ENCODE measurements around the gene EPS8. TPM values are rescaled to one million over a fixed set of nuclear protein-coding genes. Genes with fewer than 3 reads are reported as not detected.

EPS8 gene

GRCh38 chr12:15575671-15576541 lies 213.3 kb downstream of the EPS8 start:
- Histone ChIP-seq H3K23ac (ENCODE audit: low read length in 2 of 2) (no peak overlapping the region), H3K27ac (ENCODE audit: low read length, poor library complexity, severe bottlenecking) (no peak overlapping the region), H3K9ac (ENCODE audit: low read length) (no peak overlapping the region), H3K27me3 (ENCODE audit: control insufficient read depth in 1 of 2, insufficient read depth in 1 of 2, low read length in 2 of 2) (no peaks in the 10 kb centered on the region), H2AK5ac (ENCODE audit: low read length, severe bottlenecking) (no peak overlapping the region), H3K14ac (ENCODE audit: low read length in 2 of 2) (no peak overlapping the region), H3K4ac (ENCODE audit: low read depth in 1 of 2, low read length in 2 of 2) (no peak overlapping the region), H3K18ac (ENCODE audit: low read depth in 1 of 2, low read length in 2 of 2) (no peak overlapping the region), H3K36me3 (ENCODE audit: control insufficient read depth in 1 of 2, insufficient read depth in 2 of 2, low read depth in 1 of 2, low read length in 2 of 2) (no peaks in the 10 kb centered on the region), H3K9me3 (ENCODE audit: control insufficient read depth, low read length) (no peaks in the 10 kb centered on the region), H2BK120ac (ENCODE audit: low read depth, low read length) (no peak overlapping the region), H2BK12ac (ENCODE audit: low read length in 2 of 2) (no peak overlapping the region), H3K4me2 (ENCODE audit: low read length, poor library complexity, severe bottlenecking) (no peak overlapping the region), H2BK15ac (ENCODE audit: low read depth, poor library complexity, severe bottlenecking) (no peak overlapping the region), H3K4me1 (ENCODE audit: control insufficient read depth, insufficient read depth, low read depth, low read length) (no peaks in the 10 kb centered on the region), H4K91ac (ENCODE audit: low read length) (no peak overlapping the region), H4K8ac (ENCODE audit: low read length) (no peak overlapping the region), H3K4me3 (ENCODE audit: insufficient read depth in 1 of 2, low read depth in 1 of 2, low read length in 2 of 2) (no peak overlapping the region), H2BK5ac (ENCODE audit: low read depth, low read length, poor library complexity, severe bottlenecking) (no peak overlapping the region), H3K79me1 (replicated peaks; ENCODE audit: low read length, poor library complexity, severe bottlenecking) (no peaks in the 10 kb centered on the region), H2AFZ (ENCODE audit: low read depth, low read length) (no peak overlapping the region)
- 73% methylated on average over 2 of the region's 3 CpGs for WGBS
- DNase-seq, result no peak

GRCh38 chr12:15574353-15574752 lies 214.8 kb downstream of the EPS8 start:
- Histone ChIP-seq H2AK5ac (ENCODE audit: low read length, severe bottlenecking) (no peak overlapping the region), H3K23ac (ENCODE audit: low read length in 2 of 2) (no peak overlapping the region), H3K27me3 (ENCODE audit: control insufficient read depth in 1 of 2, insufficient read depth in 1 of 2, low read length in 2 of 2) (no peaks in the 10 kb centered on the region), H4K8ac (ENCODE audit: low read length) (no peak overlapping the region), H3K9ac (ENCODE audit: low read length) (no peak overlapping the region), H3K4me1 (ENCODE audit: control insufficient read depth, insufficient read depth, low read depth, low read length) (no peaks in the 10 kb centered on the region), H3K4ac (ENCODE audit: low read depth in 1 of 2, low read length in 2 of 2) (no peak overlapping the region), H3K14ac (ENCODE audit: low read length in 2 of 2) (no peak overlapping the region), H3K36me3 (ENCODE audit: control insufficient read depth in 1 of 2, insufficient read depth in 2 of 2, low read depth in 1 of 2, low read length in 2 of 2) (no peaks in the 10 kb centered on the region), H2BK120ac (ENCODE audit: low read depth, low read length) (no peak overlapping the region), H2AFZ (ENCODE audit: low read depth, low read length) (no peak overlapping the region), H3K4me2 (ENCODE audit: low read length, poor library complexity, severe bottlenecking) (no peak overlapping the region), H3K18ac (ENCODE audit: low read depth in 1 of 2, low read length in 2 of 2) (no peak overlapping the region), H3K9me3 (ENCODE audit: control insufficient read depth, low read length) (no peaks in the 10 kb centered on the region), H3K27ac (ENCODE audit: low read length, poor library complexity, severe bottlenecking) (no peak overlapping the region), H4K91ac (ENCODE audit: low read length) (no peak overlapping the region), H2BK5ac (ENCODE audit: low read depth, low read length, poor library complexity, severe bottlenecking) (no peak overlapping the region), H2BK15ac (ENCODE audit: low read depth, poor library complexity, severe bottlenecking) (no peak overlapping the region), H2BK12ac (ENCODE audit: low read length in 2 of 2) (no peak overlapping the region), H3K79me1 (replicated peaks; ENCODE audit: low read length, poor library complexity, severe bottlenecking) (no peaks in the 10 kb centered on the region), H3K4me3 (ENCODE audit: insufficient read depth in 1 of 2, low read depth in 1 of 2, low read length in 2 of 2) (no peak overlapping the region)
- DNase-seq, result no peak
- WGBS, result no CpG with 5 or more reads among the region's 1 CpG

Small RNAs within 50 kb of the gene (small RNA-seq; reads per million reads assigned to genes)
- gene RNU6-251P (ENCODE audit: low read depth), result not detected

Measured in mesenchymal stem cell (in vitro differentiated cells and primary cell).